Limb (tissue), 2 donors: ENCODE results near the gene PSMD13.
A peak's percentile ranks its signal among the peaks of the same experiment; 100 is the strongest.

ENCODE experiments used
- DNase-seq, 2 donors: peaks; one replicate each; pipeline ENCODE4 v3.0.0-alpha.2; 2016; ENCODE audit errors: extremely low spot score in 2 of 2

The PSMD13 gene

DNA sequence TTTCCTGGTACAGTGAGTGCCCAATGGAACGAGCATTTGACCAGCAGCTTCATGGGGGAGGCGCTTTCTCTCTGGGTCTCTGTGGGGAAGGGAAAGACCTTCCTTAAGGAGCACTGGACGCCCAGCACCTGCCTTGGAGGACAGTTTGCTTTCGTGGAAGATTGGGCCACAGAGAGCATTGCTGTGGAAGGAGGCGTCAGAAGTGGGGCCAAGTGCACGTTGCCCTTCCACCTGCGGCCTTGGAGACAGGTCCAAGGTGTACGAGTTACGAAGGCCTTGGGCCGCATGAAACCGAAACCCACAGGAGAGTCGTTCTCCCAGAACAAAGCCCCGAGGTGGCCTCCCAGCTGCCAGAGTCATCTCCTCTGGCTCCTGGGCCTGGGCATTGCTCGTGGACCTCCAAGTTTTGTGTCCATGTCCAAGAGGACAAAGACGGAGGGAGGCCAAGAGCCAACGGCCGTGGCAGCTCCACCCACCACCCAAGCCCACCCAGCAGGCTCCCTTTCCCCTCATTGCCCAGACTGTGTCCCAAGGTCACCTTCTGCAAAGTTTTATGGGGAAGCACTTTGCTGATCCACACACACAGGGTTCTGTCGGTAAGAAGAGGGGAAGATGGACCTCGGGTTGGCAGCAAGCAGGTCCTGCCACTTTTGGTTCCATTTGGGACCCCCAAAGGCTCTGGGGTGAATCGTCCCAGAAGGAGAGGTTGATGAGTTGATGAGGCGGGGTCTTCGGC lies 35.6 kb downstream of the PSMD13 start:
- DNase-seq, result no peak

DNA sequence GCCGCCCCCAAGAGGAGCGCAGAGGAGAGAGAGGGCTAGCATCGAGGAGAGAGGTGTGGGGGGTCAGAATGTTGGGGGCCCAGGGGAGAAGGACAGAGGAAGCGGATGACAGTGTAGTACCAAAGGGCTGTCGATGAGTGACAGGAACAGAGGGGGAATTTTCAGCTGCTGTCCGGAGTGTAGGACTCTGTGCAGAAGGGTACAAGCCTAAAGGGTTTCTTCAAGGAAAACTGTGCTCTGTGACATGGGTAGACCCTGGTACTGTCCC lies 36.1 kb downstream of the PSMD13 start:
- DNase-seq, result no peak

DNA sequence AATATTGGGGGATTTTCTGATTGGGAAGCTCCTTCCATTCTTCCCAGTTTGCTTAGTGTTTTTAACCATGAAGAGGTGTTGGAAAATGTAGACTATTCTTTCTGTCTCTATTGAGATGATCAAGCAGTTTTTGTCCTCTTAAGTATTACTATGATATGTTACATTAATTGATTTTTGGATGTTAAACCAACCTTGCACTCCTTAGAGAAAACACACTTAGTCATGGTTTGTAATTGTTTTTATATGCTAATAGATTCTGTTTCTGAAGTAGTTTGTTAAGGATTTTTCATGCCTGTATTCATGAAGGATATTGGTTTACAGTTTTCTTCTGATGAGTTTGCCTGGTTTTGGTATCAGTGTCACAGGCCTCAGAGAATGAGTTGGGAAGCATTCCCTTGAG lies 39.4 kb downstream of the PSMD13 start:
- DNase-seq, result no peak

DNA sequence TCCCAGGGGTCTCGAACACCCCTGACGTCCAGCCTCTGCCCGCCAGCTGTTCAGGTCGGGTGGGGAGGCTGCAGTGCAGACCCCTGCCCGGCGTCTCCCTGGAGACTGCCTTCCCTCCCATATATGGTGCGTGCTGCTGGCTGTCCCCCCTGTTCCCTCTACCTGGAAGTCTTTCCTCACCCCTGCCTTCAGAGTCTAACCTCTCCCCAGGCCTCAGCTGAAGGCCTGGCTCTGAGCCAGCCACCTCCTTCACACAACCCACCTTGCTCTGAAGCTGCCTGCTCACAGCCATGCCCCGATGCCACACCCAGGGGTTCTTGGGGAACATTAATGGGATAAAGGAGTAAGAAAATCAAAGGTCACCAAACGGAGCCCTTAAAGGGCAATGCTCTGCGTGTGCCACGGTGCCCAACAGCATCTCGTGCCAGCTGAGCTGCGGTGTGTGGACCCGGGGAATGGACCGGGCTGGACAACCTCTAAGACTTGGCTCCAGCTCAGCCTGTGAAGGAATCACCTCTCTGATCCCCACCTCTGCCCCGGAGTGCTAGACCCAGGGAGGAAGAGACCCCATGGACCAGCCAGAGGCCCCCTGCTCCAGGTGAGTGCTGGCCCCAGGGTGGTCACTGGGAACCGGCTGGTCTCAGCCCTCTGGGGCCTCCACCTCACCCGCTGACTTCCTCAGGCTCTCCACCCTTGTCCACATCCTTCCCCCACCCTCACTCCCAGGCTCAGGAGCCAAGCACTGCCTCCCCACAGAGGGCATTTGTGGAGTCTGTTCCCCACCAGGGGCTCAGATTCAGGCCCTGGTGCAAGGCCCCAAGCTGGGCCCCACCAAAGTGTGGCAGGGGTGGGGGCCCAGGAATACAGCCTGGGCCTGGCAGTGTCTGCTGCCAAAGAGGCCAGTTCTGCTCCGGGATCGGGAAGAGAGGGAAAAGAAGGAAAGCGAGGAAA lies 41.5 kb downstream of the PSMD13 start, which contains the start of gene NLRP6:
Gene NLRP6, plus strand, starts transcription at position 407 of the 951 bp plus-strand sequence. Its CDS starts 163 bp downstream, at position 570.
- DNase-seq, result peak in 1 of 2 donors; percentile 27

DNA sequence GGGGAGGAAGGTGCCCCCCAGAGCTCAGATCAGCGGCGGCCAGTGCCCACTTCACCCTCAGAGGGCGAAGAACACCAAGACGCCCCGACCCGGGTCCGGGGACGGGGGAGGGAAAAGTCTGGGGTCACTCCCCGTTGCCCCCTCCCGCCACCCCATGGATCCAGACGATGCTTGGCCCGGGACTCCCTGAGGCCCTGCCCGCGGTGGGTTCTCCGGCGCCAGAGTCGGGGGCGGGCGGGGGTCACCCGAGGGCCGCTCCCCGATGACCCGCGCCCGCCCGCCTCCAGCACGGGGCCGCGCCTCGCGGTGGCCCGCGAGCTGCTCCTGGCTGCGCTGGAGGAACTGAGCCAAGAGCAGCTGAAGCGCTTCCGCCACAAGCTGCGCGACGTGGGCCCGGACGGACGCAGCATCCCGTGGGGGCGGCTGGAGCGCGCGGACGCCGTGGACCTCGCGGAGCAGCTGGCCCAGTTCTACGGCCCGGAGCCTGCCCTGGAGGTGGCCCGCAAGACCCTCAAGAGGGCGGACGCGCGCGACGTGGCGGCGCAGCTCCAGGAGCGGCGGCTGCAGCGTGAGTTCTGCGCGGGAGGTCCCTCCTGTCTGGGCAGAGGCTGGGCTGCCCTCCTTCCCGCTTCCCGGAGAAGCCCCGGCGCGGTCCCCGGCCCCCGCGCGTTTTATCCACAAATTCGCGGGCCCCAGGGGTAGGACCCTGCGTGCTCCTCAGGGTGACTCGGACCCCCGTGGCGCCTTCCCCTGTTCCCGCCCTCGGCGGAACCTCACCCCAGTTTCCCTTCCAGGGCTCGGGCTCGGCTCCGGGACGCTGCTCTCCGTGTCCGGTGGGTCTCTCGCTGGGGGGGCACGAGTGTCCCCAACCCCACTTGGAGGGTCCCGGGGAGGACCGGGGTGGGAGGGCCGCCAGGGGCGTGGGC lies 42.5 kb downstream of the PSMD13 start:
- no peak for DNase-seq

DNA sequence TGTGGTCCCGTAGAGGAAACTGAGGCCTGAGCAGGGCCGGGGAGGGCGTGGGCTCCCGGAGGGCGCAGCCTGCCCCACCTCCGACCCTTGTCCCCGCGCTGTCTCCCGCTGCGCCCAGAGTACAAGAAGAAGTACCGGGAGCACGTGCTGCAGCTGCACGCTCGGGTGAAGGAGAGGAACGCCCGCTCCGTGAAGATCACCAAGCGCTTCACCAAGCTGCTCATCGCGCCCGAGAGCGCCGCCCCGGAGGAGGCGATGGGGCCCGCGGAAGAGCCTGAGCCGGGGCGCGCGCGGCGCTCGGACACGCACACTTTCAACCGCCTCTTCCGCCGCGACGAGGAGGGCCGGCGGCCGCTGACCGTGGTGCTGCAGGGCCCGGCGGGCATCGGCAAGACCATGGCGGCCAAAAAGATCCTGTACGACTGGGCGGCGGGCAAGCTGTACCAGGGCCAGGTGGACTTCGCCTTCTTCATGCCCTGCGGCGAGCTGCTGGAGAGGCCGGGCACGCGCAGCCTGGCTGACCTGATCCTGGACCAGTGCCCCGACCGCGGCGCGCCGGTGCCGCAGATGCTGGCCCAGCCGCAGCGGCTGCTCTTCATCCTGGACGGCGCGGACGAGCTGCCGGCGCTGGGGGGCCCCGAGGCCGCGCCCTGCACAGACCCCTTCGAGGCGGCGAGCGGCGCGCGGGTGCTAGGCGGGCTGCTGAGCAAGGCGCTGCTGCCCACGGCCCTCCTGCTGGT lies 43.4 kb downstream of the PSMD13 start:
- peak in 1 of 2 donors; percentile 38 for DNase-seq

DNA sequence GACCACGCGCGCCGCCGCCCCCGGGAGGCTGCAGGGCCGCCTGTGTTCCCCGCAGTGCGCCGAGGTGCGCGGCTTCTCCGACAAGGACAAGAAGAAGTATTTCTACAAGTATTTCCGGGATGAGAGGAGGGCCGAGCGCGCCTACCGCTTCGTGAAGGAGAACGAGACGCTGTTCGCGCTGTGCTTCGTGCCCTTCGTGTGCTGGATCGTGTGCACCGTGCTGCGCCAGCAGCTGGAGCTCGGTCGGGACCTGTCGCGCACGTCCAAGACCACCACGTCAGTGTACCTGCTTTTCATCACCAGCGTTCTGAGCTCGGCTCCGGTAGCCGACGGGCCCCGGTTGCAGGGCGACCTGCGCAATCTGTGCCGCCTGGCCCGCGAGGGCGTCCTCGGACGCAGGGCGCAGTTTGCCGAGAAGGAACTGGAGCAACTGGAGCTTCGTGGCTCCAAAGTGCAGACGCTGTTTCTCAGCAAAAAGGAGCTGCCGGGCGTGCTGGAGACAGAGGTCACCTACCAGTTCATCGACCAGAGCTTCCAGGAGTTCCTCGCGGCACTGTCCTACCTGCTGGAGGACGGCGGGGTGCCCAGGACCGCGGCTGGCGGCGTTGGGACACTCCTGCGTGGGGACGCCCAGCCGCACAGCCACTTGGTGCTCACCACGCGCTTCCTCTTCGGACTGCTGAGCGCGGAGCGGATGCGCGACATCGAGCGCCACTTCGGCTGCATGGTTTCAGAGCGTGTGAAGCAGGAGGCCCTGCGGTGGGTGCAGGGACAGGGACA lies 44.1 kb downstream of the PSMD13 start:
- DNase-seq, result peak in 1 of 2 donors; percentile 38

DNA sequence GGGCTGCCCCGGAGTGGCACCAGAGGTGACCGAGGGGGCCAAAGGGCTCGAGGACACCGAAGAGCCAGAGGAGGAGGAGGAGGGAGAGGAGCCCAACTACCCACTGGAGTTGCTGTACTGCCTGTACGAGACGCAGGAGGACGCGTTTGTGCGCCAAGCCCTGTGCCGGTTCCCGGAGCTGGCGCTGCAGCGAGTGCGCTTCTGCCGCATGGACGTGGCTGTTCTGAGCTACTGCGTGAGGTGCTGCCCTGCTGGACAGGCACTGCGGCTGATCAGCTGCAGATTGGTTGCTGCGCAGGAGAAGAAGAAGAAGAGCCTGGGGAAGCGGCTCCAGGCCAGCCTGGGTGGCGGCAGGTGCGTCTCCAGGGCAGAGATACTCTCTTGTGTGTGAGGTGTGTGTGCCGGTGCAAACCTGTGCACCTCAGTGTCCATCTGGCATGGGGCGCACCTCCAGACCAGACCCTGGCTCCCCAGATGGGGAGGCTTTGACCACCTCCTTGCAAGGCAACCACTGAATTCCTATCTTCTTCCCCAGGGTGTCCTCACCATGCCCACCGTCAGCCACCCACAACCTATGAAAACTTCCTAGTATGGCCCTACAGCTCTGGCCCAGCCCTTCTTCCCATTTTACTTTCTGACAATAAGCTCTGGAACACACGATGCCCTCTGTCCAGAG lies 44.8 kb downstream of the PSMD13 start:
- peak in 1 of 2 donors; percentile 20 for DNase-seq

DNA sequence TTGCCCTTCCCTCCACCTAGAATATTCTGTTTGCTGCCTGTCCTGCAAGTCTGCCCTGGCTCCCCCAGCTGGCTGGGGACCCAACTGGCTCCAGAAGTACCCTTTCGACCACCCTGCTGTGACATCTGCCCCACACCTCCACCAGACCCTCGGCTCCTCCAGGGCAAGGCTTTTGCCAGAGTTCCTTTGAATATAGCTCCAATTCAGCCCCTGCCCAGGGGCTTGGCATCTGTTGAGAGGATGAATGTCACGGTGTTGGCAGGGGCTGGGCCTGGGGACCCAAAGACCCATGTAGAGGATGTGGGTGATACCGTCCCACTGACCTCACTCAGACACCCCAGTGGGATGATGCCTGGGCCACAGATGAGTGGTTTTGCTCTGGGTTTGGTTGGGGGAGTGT lies 45.4 kb downstream of the PSMD13 start:
- DNase-seq, result peak in 1 of 2 donors; percentile 17

DNA sequence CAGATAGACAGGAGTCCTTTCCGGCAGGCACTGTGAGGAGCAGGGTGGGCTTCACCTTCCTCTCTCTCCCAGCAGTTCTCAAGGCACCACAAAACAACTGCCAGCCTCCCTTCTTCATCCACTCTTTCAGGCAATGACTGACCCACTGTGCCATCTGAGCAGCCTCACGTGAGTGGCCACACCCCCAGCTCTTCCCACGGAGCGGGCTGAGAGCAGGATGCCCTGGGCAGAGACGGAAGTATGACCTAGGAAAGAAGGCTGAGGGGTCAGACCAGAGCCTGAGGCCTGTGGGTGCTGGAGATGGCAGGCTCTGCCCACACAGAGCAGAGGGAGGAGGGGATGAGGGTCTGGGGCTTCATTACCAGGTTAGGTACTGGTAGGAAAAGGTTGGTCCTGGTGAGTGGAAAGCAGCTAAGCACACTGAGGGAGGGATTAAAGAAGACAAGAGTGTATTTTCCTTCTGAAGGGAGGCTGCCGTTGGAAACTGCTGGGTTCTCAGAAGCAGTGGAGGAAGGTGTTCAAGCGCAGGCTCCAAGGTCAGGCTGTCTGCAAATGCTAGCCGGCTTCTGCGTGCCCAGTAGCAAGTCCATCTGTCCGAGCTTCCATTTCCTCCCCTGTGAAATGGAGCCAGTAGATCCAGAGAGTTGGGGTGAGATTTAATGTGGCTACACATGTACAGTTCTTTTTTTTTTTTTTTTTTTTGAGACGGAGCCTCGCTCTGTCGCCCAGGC lies 46.0 kb downstream of the PSMD13 start:
- no peak for DNase-seq

DNA sequence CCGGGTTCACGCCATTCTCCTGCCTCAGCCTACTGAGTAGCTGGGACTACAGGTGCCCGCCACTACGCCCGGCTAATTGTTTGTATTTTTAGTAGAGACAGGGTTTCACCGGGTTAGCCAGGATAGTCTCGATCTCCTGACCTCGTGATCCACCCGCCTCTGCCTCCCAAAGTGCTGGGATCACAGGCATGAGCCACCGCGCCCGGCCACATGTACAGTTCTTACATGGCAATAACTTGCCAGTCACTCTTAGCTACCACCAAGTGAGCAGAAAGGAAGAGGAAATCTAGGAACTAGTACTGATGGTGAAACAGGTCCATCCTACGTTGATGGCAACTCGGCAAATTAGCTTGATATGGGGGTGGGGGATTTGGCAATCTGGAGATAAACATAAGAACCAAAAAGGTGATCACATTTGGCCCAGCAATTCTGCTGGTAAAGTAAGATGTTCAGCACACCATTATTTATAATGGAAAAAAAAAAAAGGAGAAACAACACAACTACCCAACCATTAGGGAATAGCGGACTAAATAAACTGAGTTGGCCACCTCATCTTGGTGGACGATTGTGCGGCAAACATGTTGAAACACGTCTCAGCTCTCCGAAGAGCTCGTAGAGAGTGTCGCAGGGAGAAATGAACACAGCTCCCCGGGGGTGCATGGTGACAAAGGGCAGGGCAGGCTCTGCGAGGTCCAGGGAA lies 46.8 kb downstream of the PSMD13 start:
- DNase-seq, result no peak

DNA sequence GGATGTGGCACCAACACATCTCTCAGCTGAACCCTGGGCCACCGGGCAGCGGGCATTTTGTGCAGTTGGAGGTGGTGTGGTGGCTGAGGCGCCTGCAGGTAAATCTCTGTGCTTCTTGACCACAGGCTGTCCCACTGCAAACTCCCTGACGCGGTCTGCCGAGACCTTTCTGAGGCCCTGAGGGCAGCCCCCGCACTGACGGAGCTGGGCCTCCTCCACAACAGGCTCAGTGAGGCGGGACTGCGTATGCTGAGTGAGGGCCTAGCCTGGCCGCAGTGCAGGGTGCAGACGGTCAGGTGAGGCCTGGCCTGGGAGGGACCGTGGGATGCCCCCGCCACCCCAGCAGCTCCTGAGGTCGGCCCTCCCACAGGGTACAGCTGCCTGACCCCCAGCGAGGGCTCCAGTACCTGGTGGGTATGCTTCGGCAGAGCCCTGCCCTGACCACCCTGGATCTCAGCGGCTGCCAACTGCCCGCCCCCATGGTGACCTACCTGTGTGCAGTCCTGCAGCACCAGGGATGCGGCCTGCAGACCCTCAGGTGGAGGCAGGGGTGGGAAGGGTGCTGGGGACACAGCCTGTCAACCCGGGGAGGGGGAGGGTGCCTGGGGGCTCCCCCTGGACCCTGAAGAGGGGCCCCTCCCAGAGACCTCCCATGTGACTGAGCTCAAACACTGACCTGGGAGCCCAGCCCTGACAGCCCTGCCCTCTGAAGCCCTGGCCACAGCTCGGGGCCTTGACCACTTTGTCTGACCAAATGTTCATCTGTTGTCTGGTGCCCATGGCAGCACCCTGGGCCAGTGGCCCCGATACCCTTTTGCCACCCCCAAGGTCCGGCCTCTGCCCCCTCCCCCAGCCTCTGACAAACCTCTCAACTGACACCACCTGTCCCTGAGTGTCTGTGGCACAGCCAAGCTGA lies 47.6 kb downstream of the PSMD13 start:
- DNase-seq, result peak in 1 of 2 donors; percentile 23

DNA sequence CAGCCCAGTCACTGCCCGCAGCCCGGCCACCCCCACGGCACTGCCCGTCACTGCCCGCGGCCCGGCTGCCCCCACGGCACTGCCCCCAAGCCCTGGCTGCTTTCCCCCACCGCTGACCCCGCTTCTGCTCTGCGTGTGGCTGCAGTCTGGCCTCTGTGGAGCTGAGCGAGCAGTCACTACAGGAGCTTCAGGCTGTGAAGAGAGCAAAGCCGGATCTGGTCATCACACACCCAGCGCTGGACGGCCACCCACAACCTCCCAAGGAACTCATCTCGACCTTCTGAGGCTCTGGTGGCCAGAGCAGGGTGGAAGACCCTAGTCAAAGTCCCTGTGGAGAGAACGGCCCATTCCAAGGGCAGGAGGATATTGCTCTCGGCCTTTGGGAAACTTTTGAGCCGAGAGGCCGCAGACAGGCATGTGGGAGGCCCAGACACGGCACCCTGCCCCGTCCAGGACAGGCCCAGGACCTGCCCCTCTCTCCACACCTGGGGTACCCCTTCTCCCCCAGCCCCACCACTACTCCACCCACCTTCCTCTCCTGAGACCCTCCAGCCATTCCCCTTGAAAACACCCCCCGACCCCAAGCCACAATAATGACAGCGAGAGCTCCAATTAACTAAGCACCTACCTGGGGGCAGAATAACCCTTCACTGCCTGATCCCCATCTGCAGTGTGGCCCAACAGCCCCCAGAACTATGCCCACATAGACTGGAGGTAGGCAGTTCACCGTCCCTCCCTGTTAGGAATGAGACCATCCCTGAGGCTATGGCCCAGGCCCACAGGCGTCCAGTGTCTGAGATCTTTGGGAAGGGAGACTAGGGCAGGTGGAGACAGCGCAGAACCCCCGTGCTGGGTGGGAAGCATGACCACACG lies 48.5 kb downstream of the PSMD13 start:
- DNase-seq, result no peak

DNA sequence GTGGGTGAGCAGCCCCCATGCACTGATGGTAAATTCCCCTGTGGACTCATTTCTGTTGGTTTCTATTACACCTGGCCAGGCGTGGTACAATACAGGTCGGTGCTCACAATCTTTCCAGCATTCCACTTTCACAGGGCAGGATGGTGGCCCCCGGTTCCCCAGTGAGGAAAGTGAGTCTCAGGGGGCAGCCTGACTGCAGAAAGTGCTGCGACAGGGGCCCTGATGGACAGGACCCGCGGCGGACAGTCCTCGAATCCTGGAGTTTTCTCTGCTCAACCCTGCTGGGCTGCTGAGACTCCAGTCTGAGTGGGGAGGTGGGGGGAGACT lies 49.1 kb downstream of the PSMD13 start:
- DNase-seq, result no peak

DNA sequence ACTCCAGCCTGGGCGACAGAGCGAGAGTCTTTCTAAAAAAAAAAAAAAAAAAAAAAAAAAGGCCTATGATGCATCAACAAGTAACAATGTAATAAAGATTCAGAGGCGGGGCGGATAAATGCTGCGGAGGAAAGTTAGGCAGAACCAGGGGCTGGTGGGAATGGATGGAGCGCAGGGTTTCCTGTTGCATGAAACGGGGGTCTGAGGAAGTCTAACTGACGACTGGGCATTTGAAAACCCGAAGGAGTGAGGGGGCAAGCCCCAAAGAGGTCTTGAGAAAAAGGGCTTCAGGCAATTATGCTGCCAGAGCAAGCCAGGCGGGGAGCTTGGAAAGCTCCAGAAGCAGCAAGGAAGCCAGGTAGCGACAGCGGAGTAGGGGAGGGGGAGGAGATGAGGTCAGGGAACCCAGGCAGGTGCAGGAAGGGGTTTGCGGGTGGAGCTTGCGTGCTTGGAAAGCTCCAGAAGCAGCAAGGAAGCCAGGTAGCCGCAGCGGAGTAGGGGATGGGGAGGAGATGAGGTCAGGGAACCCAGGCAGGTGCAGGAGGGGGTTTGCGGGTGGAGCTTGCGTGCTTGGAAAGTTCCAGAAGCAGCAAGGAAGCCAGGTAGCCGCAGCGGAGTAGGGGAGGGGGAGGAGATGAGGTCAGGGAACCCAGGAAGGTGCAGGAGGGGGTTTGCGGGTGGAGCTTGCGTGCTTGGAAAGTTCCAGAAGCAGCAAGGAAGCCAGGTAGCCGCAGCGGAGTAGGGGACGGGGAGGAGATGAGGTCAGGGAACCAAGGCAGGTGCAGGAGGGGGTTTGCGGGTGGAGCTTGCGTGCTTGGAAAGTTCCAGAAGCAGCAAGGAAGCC lies 50.4 kb downstream of the PSMD13 start:
- peak in 1 of 2 donors; percentile 17 for DNase-seq
